Uterus (tissue), 4 donors: ENCODE measurements around the gene ENO2. TPM values are rescaled to one million over a fixed set of nuclear protein-coding genes. Genes with fewer than 3 reads are reported as not detected.
"Not testable (repeated sequence)": the region's sequence is repeated elsewhere in the genome, so short reads cannot be mapped to it uniquely, and the experiment has no call there.

ENCODE experiments used
- DNase-seq, 2 donors: peaks; one replicate each; pipeline ENCODE4 v3.0.0-alpha.2; 2019 to 2020
- H3K27ac ChIP-seq, 2 donors: fragments of 200-600 bp; sonication (generic); 1 replicate in 1 of 2; 2 replicates in 1 of 2; pipeline ENCODE4 v1.5.1; 2016 to 2018
- H3K27me3 ChIP-seq, 2 donors: fragments of 200-600 bp; sonication (generic); one replicate each; pipeline ENCODE4 v1.5.1; 2018 to 2019; ENCODE audit warnings: control low read depth in 1 of 2
- H3K36me3 ChIP-seq, 2 donors: fragments of 200-600 bp; sonication (generic); one replicate each; pipeline ENCODE4 v1.5.1; 2019; ENCODE audit warnings: control low read depth in 1 of 2
- H3K4me1 ChIP-seq, 2 donors: fragments of 200-600 bp; sonication (generic); one replicate each; pipeline ENCODE4 v1.5.1; 2018 to 2019; ENCODE audit warnings: control low read depth in 1 of 2
- H3K4me3 ChIP-seq, 2 donors: fragments of 200-600 bp; sonication (generic); 1 replicate in 1 of 2; 2 replicates in 1 of 2; pipeline ENCODE4 v1.5.1; 2018 to 2019; ENCODE audit warnings: mild to moderate bottlenecking in 1 of 2
- H3K9me3 ChIP-seq, 2 donors: fragments of 200-600 bp; sonication (generic); one replicate each; pipeline ENCODE4 v1.5.1; 2019; ENCODE audit warnings: control low read depth in 1 of 2
- POLR2A ChIP-seq, 2 donors: fragments of 450-650 bp; IDR thresholded peaks; one replicate each; pipeline ENCODE4 v1.6.1; 2016; ENCODE audit warnings: antibody characterized with exemption in 2 of 2, mild to moderate bottlenecking in 1 of 2, moderate library complexity in 1 of 2
- intact Hi-C: fragments of 100-400 bp; cut with DNase I; formaldehyde crosslinking; loops from one replicate; pipeline ENCODE4 v1.15.1; 2023; ENCODE audit warnings: low total_unique reads
- total RNA-seq, 4 donors: library from RNA; depleted of rRNA in 3 of 4; stranded (reverse); fragments of >200 nt in 3 of 4; gene quantifications; one replicate each; pipeline versions ENCODE4 v1.1.0 to v1.2.4, GENCODE V29; 2014 to 2023
- TF ChIP-seq, protein P1 (sequence below), 4 experiments: fragments of 200-600 bp in 2 of 4; fragments of 450-650 bp in 2 of 4; sonication (generic) in 2 of 4; IDR thresholded peaks; one replicate each; pipeline ENCODE4 v1.5.1; 2016 to 2019; ENCODE audit warnings: antibody characterized with exemption in 4 of 4, mild to moderate bottlenecking in 2 of 4, moderate library complexity in 1 of 4
- donor health status: DM: yes; HTN: yes; CAD: no.

Gene ENO2
- total RNA-seq, 4 donors from 2014 or later = 9.7 to 84.7 (median 24.4) TPM

DNA sequence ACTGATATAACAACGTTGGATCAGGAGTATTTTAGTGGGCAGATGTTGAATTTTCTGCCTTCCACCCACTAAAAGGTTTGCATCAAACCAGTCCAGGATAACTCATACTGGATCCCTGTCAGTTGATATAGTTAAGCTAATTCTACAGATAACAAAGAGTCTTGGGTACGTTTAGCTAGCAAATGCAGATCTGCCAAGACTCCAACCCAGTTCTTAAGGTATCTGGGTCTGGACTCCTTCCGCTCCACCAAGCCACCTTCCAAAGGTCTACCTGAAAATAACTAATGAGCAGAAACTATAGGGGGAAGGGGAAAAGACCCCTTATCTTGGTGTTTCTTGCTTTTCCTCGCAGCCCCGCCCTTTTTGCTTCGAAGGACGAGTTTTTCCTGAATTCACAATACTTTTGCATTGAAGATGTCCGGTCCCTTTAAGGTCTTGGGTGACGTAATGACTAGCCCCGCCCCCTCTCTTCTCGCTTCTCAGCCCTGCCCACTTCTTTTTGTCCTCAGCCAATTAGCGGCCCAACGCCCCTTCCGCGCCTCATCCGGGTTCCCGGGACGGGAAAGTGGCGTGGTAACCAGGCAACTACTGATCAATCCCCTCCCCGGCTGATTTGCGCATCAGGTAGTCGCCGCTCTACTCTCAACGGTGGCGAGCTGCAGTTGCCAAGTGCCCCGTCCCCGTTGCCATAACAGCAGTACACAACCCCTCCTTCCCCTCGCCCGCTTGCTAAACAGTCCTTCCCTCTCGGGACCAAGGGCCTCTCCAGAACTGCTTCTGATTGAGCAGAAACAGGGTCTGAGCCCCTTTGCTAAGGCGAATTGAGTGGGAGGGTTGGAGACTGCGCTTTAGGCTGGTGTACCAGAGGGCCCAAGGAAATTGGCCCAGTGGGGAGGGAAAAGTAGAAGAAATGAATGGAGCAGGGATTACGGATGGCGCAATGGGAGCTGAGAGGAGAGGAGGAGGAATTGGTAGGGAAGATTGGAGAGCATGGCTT lies 9.8 kb upstream of the ENO2 start, which contains the start of gene LRRC23:
Gene LRRC23, plus strand, starts transcription at position 543 of the 997 bp plus-strand sequence. CDS start 812 bp downstream, outside the sequence.
- no peaks in the 10 kb centered on the region for H3K27me3 ChIP-seq
- peak within 1 kb of the TSS; percentile 84 to 88 for H3K27ac ChIP-seq
- H3K9me3 ChIP-seq = no peaks in the 10 kb centered on the region
- intact Hi-C loops = no loop called here
- peaks cover 0 to 4% of the 10 kb centered on the region in 2 donors for H3K4me1 ChIP-seq
- H3K36me3 ChIP-seq = no peaks in the 10 kb centered on the region
- DNase-seq = peak; percentile 97 to 99
- peak; percentile 58 to 69 for TF ChIP-seq POLR2A (IDR thresholded peaks at IDR 0.05)
- TF ChIP-seq, protein P1, sequence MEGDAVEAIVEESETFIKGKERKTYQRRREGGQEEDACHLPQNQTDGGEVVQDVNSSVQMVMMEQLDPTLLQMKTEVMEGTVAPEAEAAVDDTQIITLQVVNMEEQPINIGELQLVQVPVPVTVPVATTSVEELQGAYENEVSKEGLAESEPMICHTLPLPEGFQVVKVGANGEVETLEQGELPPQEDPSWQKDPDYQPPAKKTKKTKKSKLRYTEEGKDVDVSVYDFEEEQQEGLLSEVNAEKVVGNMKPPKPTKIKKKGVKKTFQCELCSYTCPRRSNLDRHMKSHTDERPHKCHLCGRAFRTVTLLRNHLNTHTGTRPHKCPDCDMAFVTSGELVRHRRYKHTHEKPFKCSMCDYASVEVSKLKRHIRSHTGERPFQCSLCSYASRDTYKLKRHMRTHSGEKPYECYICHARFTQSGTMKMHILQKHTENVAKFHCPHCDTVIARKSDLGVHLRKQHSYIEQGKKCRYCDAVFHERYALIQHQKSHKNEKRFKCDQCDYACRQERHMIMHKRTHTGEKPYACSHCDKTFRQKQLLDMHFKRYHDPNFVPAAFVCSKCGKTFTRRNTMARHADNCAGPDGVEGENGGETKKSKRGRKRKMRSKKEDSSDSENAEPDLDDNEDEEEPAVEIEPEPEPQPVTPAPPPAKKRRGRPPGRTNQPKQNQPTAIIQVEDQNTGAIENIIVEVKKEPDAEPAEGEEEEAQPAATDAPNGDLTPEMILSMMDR (IDR thresholded peaks at IDR 0.05) = peak in 1 of 4 experiments; percentile 40
- H3K4me3 ChIP-seq = peak within 1 kb of the TSS; percentile 56 to 81

DNA sequence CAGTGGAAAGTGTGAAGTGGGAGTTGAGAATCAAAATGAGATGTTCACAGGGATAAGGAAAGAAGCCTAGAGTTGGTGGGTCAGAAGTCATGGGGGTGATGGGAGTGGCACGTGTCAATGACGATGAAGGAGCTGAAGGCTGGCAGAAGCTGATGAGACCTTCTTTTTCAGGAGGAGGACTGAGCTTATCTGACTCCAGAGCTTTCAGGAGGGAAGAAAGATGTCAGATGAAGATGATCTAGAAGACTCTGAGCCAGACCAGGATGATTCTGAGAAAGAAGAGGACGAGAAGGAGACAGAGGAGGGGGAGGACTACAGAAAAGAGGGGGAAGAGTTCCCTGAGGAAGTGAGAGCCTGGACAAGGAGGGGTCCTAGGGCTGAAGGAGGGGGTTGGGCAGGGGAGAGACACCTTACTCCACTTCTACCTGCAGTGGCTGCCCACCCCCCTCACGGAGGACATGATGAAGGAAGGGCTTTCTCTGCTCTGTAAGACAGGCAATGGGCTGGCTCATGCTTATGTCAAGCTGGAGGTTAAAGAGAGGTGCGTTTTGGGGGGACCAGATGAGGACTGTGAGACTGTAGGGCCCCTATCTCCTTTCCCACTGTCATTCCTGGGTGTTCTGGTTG lies 8.9 kb upstream of the ENO2 start:
- H3K4me1 ChIP-seq = peaks cover 0 to 4% of the 10 kb centered on the region in 2 donors
- intact Hi-C loops = no loop called here
- peak overlapping the region; percentile 56 to 81 for H3K4me3 ChIP-seq
- no peaks in the 10 kb centered on the region for H3K36me3 ChIP-seq
- peak overlapping the region; percentile 84 to 88 for H3K27ac ChIP-seq
- no peaks in the 10 kb centered on the region for H3K9me3 ChIP-seq
- TF ChIP-seq POLR2A (IDR thresholded peaks at IDR 0.05) = no peak
- TF ChIP-seq, protein P1 (IDR thresholded peaks at IDR 0.05) = no peak
- no peak for DNase-seq
- H3K27me3 ChIP-seq = no peaks in the 10 kb centered on the region

DNA sequence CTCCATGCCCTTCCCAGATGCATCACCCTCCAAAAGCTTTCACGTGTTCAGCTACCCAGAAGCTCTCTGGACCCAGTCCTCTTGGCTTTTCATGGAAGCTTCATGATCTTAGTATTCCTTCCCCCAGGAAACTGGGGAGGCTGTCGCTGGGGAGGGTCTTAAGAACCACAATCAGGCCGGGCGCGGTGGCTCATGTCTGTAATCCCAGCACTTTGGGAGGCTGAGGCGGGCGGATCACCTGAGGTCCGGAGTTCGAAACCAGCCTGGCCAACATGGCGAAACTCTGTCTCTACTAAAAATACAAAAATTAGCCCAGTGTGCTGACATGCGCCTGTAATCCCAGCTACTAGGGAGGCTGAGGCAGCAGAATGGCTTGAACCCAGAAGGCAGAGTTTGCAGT lies 6.2 kb upstream of the ENO2 start:
- DNase-seq, H3K27ac ChIP-seq, H3K9me3 ChIP-seq: not testable (repeated sequence)

DNA sequence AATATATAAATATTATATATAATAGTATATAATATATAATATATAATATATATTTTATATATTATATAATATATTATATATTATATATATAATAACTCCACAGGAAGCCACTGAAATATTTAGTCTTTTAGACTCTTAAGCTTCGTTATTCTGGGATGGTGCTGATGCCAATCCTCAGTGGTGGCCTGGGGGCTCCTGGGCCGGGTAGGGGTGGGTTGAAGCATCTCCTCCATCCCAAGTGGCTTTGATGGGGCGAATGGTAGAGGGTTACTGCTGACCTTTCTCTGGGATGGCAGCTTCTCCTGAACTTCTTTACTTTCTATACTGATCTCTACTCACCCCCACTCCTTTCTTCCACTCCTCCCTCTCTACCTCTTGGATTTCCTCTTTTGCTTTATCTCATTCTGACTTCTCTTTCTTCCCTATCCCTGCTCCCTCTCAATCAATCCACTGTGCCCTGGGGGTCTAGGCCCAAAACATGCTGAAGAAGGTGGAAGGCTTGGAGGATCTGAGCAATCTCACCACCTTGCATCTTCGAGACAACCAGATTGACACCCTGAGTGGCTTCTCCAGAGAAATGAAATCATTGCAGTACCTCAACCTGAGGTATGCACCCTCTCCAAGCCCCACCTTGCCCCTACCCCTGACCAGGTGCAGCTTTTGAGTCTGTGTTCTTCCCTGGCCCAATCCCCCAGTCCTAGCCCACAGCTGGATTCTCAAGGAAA lies 4.8 kb upstream of the ENO2 start:
- Histone ChIP-seq H3K4me3 (no peak overlapping the region), H3K9me3 (no peaks in the 10 kb centered on the region), H3K27me3 (no peaks in the 10 kb centered on the region), H3K27ac (no peak overlapping the region), H3K4me1 (peaks cover 0 to 4% of the 10 kb centered on the region in 2 donors), H3K36me3 (no peaks in the 10 kb centered on the region)
- intact Hi-C loops = no loop called here
- no peak for TF ChIP-seq POLR2A (IDR thresholded peaks at IDR 0.05)
- no peak for DNase-seq

More for the DNA sequence above, 6.2 kb upstream of the ENO2 start:
- H3K4me1 ChIP-seq, H3K36me3 ChIP-seq, H3K4me3 ChIP-seq, H3K27me3 ChIP-seq, intact Hi-C loops: not testable (repeated sequence)

DNA sequence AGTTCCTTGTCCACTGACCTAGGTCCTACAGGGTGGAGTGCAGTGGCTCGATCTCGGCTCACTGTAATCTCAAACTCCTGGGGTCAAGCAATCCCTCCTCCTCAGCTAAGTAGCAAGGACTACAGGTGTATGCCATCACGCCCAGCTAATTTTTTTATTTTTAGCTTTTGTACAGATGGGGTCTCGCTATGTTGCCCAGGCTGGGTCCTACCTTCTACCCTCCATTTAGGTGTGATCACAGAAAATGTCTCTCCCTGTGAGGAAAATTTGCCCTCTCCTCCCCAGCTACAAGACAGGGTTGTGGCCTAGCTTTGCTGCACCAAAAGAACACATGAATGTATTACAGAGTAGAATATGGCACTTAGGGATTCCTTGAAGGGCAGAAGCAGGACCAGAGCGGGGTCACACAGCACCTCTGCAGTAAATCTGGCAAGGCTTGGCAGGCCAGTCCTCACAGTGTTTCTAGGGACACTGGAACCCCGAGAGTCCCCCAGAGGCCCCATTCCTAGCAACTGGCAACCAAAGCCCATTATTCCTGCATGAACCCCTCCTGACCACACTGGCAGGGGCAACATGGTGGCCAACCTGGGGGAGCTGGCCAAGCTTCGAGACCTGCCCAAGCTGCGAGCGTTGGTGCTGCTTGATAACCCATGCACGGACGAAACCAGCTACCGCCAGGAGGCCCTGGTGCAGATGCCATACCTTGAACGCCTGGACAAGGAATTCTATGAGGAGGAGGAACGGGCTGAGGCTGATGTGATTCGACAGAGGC lies 2.0 kb upstream of the ENO2 start:
- no peak for DNase-seq
- Histone ChIP-seq H3K27ac (no peak overlapping the region), H3K27me3 (no peaks in the 10 kb centered on the region), H3K4me1 (no peaks in the 10 kb centered on the region), H3K36me3 (no peaks in the 10 kb centered on the region), H3K9me3 (no peaks in the 10 kb centered on the region), H3K4me3 (no peak overlapping the region)
- intact Hi-C loops = no loop called here
- TF ChIP-seq, protein P1 (IDR thresholded peaks at IDR 0.05) = no peak
- no peak for TF ChIP-seq POLR2A (IDR thresholded peaks at IDR 0.05)
